ENCODE measurements around the gene FAM72D. TPM values are rescaled to one million over a fixed set of nuclear protein-coding genes. Genes with fewer than 3 reads are reported as not detected.
A peak's percentile ranks its signal among the peaks of the same experiment; 100 is the strongest.
"Not testable (repeated sequence)": the region's sequence is repeated elsewhere in the genome, so short reads cannot be mapped to it uniquely, and the experiment has no call there.

Gene FAM72D
- total and polyA plus RNA-seq, 11 donors = 0.06 to 0.35 (median 0.14) TPM; not detected in 6

DNA sequence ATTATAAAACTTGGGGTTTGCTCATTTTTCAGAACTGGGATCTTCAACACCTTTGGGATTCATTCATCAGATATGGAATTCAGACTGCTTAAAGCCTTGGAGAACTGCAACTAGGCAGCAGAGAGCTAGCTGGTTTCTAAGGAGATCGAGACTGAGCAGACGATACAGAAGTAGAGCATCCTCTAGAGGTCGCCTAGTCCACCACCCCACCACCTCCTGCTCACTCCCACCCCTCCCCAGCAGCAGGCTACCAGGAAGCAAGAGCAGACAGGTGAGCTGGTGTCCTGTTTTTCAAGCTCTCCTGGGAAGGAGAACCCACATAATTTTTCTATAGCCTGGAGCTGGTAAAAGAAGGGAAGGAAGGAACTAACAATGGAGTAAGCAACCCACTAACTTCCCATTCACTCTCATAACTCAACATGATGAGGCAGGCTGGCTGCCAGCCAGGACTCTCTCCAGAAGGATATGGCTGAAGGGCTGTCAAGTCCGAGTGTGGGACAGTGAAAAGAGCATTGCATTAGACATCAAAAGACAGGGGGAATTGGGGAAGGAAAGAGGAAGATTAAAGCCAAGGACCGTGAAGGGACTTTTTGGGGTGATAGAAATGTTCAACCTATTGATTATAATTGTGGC, 30.5 kb upstream of the FAM72D start:
- peak; percentile 30 to 87 (median 84) for ATAC-seq
- H3K4me1 ChIP-seq; intact Hi-C loops (cut with DNase I); H3K27ac ChIP-seq; H3K9me3 ChIP-seq; H3K27me3 ChIP-seq; H3K4me3 ChIP-seq; DNase-seq; H3K36me3 ChIP-seq: not testable (repeated sequence)
- WGBS, 4 donors = 9 to 20% methylated on average over 2 of the region's 5 CpGs; no CpG with 5 or more reads in 2 of the 4 donors

DNA sequence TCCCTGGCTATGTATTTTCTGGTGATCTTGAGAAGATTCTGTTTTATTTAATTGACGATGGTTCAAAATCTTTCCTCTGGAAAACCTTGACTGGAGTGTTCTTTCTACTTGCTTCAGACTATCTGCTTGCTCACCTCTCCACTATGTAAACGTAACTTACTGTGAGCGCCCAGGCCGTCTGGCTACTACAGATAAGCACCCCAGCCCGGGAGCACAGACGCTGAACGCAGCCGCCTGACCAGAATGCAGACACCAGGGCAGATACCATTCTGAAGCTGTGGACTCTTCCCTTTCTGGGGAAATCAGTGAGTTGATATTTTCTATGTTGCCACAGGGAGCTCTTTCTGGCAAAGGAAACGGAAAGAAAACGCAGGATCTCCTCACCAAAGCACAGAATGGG, 29.3 kb upstream of the FAM72D start:
- H3K4me1 ChIP-seq; DNase-seq; H3K9me3 ChIP-seq; H3K4me3 ChIP-seq; H3K36me3 ChIP-seq; H3K27ac ChIP-seq; intact Hi-C loops (cut with DNase I); H3K27me3 ChIP-seq: not testable (repeated sequence)
- ATAC-seq = peak in 2 of 4 donors; percentile 57 to 75
- no CpG with 5 or more reads among the region's 10 CpGs for WGBS, 4 donors

DNA sequence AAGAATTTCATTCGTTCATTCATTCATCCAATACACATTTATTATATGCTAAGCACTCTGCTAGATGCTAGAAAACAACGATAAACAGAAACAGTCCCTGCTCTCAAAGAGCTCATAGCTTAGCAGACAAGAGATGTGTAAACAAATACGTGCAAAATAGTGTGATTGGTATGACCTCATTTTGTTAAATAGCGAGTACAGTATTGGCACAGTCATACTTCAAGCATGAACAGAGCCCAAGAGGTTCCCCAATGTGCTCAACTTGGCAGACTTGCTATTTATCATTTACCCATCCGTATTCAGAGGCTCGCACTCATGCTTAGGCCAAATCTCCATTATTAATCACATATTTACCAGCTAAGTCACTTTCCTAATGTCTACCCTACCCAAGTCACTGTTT, 24.2 kb upstream of the FAM72D start:
- H3K4me3 ChIP-seq; ATAC-seq; intact Hi-C loops (cut with DNase I); H3K36me3 ChIP-seq; H3K4me1 ChIP-seq; DNase-seq; H3K9me3 ChIP-seq; H3K27me3 ChIP-seq; H3K27ac ChIP-seq: not testable (repeated sequence)
- no CpG with 5 or more reads among the region's 6 CpGs for WGBS, 4 donors

DNA sequence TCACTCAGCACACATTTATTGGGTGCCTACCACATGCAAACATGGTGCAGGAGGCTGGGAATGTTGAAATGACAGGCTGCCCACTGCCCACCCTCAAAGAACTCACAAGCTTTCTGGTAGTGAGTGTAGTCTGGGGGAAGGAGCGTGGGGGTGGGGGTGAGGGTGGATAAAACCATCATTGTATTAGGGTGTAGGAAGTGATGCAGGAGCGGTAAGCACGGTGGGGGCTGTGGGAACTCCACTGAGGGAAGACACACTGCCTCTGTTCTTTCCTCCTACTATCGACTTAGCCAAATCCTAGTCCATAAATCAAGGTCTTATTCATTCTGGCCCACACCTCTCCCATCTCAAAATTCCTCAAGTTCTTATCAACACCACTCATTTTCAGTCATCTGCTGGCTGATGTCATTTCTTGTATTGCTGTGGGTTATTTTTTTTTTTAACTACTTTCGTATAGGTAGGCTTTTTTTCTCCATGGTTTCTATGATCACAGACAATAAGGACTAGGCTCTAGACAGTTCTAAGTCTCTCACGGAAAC, 21.7 kb upstream of the FAM72D start:
- H3K9me3 ChIP-seq; ATAC-seq; intact Hi-C loops (cut with DNase I); H3K27ac ChIP-seq; H3K27me3 ChIP-seq; H3K4me1 ChIP-seq; H3K4me3 ChIP-seq; H3K36me3 ChIP-seq; DNase-seq: not testable (repeated sequence)
- WGBS, 4 donors = 66 to 83% (median 75%) methylated on average over 1 to 3 of the region's 6 CpGs; no CpG with 5 or more reads in 1 of the 4 donors

DNA sequence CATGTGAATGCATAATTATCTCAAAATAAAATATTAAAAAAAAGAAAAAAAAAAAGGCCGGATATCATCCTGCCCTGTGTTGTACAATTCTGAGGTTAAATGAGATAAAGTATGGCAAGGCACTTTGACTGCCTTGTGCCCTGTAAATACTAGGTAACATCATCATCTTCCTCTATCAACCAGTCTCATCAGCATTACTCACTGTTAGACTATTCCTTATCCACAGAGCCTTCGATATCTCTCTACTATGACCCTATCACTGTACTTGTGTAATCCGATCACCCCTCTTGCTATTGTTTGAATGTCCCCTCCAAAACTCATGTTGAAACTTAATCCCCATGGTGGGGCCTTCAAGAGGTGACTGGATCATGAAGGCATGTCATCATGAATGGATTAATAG, 18.9 kb upstream of the FAM72D start:
- H3K27me3 ChIP-seq; H3K4me3 ChIP-seq; intact Hi-C loops (cut with DNase I); H3K27ac ChIP-seq; H3K36me3 ChIP-seq; H3K9me3 ChIP-seq; ATAC-seq; H3K4me1 ChIP-seq; DNase-seq: not testable (repeated sequence)
- WGBS, 4 donors = no CpG with 5 or more reads among the region's 3 CpGs

DNA sequence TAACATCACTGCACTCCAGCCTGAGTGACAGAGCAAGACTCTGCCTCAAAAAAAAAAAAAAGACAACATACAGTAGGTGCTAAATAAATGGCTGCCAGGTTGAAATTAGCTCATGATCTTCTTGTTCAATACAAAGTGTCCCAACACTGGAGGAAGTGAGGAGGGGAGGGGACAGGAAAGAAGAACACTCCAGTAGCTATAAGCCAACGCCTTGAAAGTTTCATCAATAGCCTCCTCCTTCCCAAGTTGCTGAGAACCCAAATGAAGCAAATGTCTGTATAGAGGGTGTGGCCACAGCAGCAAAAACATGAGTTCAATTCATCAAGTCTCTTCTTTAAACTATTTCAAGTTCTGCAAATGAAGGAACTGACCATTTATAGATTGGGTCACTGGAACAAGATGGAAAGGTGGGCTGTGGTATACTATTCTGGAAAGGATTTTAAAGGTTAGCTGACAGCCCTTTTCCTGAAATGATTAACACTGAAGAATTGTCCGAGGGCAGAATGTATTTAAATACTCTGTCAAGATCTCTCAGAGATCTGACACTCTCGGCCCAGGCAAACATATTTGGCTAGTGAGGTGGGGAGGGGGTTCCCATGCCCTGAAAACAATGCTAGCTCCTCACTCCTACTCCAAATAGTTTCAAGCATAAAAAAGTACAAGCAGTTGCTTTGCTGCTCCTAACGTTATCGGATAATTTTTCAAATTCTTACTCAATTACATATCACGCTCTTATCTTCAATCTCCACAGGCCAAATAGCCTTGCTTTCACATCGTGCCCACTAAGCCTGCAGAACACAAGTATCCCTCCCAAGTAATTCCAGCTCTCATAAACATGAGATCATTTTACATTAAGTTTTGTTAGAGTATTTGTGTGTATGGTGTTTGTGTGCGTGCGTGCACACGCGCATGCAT, 17.6 kb upstream of the FAM72D start:
- H3K9me3 ChIP-seq; H3K36me3 ChIP-seq; H3K27me3 ChIP-seq; intact Hi-C loops (cut with DNase I); H3K4me3 ChIP-seq; H3K4me1 ChIP-seq; DNase-seq; H3K27ac ChIP-seq: not testable (repeated sequence)
- ATAC-seq = peak; percentile 47 to 86 (median 58)
- WGBS, 4 donors = no CpG with 5 or more reads among the region's 11 CpGs

DNA sequence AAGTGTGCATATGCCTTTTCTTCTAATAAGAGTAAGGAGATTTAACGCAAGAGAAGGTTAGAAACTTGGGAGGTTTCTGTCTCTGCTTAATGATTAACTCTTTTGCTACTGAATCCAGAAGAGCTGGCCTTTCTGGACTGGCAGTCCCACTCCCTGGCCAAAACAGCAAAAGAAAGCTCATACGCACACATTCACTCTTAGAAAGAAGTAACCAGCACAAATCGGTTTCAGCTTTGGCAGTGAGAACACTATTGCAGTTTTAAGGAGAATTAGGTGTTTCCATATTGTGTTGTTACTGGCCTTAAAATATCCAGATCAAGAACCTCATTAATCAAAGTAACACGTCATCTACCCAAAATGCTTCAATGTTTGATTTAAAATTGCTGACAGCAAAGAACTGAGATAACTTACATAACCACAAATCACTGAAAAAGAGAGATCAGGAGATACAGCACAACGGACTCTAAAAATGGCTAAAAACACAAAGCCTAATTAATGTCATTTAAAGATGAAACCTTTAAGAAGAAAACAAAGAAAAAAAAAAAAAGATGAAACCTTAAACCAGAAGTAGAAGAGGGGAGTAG, 16.9 kb upstream of the FAM72D start:
- ATAC-seq; H3K4me1 ChIP-seq; H3K27me3 ChIP-seq; H3K9me3 ChIP-seq; DNase-seq; H3K27ac ChIP-seq; H3K36me3 ChIP-seq; intact Hi-C loops (cut with DNase I); H3K4me3 ChIP-seq: not testable (repeated sequence)
- no CpG with 5 or more reads among the region's 5 CpGs for WGBS, 4 donors

DNA sequence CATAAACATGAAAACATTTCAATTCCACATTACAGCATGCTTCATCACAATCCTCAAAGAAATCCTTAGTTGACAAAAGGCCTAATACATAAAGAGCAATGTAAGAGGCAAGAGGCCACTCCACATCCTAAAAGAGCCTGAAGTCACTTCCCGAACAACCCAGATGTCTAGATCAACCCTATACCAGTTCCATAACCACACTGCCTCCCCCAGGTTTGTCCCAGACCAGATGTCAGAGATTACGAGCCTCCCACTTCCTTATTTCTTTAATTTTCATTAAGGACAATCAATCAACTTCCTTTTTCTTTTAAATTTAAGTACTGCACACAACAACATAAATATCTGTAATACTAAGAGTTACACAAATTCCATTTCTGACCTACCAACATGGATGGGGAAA, 16.0 kb upstream of the FAM72D start:
- WGBS, 4 donors = 55 to 74% (median 63%) methylated on average over 2 of the region's 2 CpGs
- H3K4me3 ChIP-seq; DNase-seq; H3K36me3 ChIP-seq; H3K27me3 ChIP-seq; H3K27ac ChIP-seq; H3K4me1 ChIP-seq; H3K9me3 ChIP-seq; intact Hi-C loops (cut with DNase I): not testable (repeated sequence)
- ATAC-seq = peak in 2 of 4 donors; percentile 47 to 55

DNA sequence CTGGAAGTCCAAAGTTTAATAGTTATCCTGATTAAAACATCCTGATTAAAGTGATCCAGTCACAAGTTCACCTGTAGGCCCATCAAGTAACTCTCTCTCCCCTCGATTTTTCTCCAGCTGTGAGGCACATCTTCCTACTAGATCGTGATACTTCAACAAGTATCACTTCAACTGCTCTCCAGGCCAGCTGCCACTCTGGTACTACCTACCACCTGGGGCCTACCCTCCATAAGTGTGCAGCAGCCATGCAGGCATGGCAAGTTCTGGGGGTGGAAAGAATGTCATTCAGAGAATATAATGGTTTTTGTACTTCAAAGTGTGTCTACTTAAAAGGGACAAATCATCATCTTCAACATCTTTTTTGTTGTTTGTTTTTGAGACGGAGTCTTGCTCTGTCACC, 15.6 kb upstream of the FAM72D start:
- H3K36me3 ChIP-seq; H3K9me3 ChIP-seq; intact Hi-C loops (cut with DNase I); H3K4me3 ChIP-seq; H3K4me1 ChIP-seq; ATAC-seq; H3K27me3 ChIP-seq; H3K27ac ChIP-seq; DNase-seq: not testable (repeated sequence)
- 49 to 75% (median 70%) methylated on average over 2 of the region's 3 CpGs for WGBS, 4 donors

DNA sequence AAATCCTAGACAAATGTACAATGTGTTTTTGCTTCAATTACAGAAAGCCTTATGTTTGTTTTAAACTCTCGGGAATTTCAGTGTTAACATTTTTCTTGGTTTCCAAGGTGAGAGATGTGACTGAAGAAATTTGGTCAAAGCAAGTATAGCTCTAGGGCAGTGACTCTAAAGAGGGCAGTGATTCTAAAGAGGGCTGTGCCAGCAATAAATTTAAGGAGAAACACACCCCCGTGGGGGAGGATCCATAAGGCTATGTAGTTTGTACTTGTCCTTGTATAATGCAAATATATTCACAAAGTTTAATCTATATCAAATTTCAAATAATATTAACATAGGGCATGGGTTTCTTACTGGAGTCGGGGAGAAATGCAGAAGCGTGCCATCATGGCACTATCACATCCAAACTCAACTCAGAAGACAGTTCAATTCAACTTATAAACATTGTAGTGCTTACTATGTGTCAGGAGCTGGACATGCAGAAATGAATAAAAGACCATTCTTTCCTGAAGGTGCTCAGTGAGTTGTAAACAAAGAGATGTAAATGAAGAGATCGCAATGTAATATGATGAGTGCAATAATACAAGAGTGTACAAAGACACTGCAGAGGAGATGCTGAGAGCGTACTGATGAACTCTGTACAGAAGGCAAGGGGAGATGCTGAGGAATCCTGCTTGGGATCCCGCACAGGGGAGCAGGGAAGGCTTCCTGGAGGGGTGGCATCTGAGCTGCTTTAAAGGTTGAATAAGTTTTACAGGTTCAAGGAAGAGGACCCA, 13.1 kb upstream of the FAM72D start:
- H3K27me3 ChIP-seq; H3K9me3 ChIP-seq; intact Hi-C loops (cut with DNase I); H3K27ac ChIP-seq; H3K4me1 ChIP-seq; DNase-seq; H3K4me3 ChIP-seq; ATAC-seq; H3K36me3 ChIP-seq: not testable (repeated sequence)
- WGBS, 4 donors = 94 to 100% (median 95%) methylated on average over 3 of the region's 7 CpGs

Measured in heart left ventricle (tissue), 16 donors.